Spleen (tissue), 7 donors: Measurements from ENCODE around the gene ARHGEF10L.

Experiments
- CTCF ChIP-seq, 11 experiments: fragments of 200-600 bp in 7 of 11; fragments of 450-650 bp in 4 of 11; sonication (generic) in 4 of 11; IDR thresholded peaks in 8 of 11; conservative IDR thresholded peaks in 3 of 11; 1 replicate in 7 of 11; 2 replicates in 4 of 11; pipeline versions ENCODE4 v1.4.0 to v1.8.0; 2016 to 2021; ENCODE audit warnings: antibody characterized with exemption in 11 of 11, inconsistent platforms in 4 of 11, mild to moderate bottlenecking in 1 of 11
- POLR2A ChIP-seq, 3 donors: fragments of 450-650 bp; IDR thresholded peaks; one replicate each; pipeline ENCODE4 v1.5.1; 2017; ENCODE audit warnings: antibody characterized with exemption in 3 of 3, mild to moderate bottlenecking in 1 of 3
- POLR2AphosphoS5 ChIP-seq, 3 donors: sonication (generic); formaldehyde crosslinking; IDR thresholded peaks; one replicate each; pipeline ENCODE4 v1.5.1; 2017; ENCODE audit warnings: antibody characterized with exemption in 3 of 3
- donor health status: DM: no; HTN: no; CAD: no; lungs with moderate emphysema.
- donor health status: DM: no; HTN: no; CAD: no.
- donor health status: DM: no; HTN: no; CAD: no.

GRCh38 chr1:17741052-17741451, 201.6 kb downstream of the ARHGEF10L start:
- no peak for TF ChIP-seq CTCF (IDR thresholded peaks at IDR 0.05 in 8 of 11, conservative IDR thresholded peaks at IDR 0.05 in 3 of 11)
- no peak for TF ChIP-seq POLR2A (IDR thresholded peaks at IDR 0.05)
- TF ChIP-seq POLR2AphosphoS5 (IDR thresholded peaks at IDR 0.05) = no peak
